ENCODE data around the gene CAPZB.

Gene CAPZB

DNA sequence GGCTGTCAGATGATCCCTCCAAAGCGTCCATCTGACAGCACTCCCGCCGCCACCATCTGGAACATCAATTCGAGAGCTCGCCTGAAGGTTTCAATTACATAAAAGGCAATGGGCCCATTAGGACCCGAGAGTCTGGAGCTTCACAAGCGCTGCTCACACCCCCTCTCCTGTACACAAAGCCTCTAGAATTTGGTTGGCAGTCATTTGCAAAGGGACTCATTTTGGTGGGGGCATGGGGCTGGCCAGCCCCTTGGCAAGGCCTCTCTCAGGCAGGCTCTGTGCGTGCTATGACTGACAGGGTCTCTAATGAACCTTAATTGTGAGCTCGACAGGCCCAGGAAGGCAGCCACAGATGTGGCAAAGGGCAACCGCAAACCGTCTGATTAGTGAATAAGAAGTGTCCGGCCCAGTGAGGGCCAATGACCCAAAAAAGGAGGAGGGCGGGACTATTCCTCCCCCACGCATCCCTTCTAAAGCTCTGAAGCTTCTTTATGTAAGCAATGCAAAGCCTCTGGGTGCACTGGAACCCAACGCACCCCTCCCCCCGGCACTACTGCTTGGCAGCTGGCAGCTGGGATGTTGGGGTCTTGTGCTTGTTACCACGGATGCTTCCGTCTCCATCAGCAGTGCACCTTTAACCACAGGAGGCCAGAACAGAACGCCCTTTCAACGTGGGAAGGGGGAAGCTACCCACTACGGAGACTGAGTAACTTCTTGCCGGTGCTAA lies 79.4 kb downstream of the CAPZB start:
- no peak for DNase-seq (ENCODE audit: low read depth)

DNA sequence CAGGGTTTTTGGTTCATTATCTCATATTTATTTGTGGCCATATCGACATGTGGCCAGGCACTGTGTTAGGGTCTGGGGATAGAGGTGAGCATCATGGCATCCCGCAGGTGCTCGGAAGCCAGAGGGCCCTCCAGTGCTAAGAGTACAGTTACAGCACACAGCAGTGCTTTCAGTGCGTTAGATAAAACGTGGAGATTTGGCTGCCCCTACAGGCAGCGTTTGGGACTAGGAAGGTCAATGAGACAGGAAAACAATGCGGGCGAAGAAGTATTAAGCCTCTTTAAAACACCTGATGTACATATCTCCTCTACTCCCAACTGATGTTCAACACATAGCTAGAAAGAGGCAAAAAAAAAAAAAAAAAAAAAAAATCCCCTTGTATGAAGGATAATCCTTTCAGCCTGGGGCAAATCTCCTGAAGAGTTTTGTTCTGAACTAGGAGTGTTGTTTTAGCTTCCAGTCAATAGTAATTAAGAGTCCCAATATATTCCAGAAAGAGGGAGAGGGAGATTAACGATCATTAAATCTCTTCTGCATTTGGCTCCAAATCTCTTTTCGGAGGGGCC lies 80.1 kb downstream of the CAPZB start:
- DNase-seq (ENCODE audit: low read depth), result no peak

DNA sequence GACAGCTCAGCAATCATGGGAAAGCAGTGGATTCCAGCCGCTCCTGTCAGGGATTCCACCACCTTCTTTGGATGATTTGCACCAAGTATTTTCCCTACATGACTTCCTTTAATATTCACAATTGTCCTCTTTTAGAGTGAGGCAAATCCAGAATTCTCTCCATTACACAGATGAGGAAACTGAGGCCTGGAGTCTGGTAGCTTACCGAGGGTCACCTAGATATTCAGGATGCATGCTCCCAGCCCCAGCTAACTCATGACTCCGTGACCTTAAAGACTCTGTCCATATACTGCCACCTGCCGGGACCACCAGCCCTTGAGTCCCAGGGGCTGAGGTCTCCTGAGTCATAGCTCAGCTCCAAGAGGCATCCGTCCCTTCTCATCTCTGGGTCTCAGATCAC lies 80.6 kb downstream of the CAPZB start:
- DNase-seq (ENCODE audit: low read depth), result no peak

DNA sequence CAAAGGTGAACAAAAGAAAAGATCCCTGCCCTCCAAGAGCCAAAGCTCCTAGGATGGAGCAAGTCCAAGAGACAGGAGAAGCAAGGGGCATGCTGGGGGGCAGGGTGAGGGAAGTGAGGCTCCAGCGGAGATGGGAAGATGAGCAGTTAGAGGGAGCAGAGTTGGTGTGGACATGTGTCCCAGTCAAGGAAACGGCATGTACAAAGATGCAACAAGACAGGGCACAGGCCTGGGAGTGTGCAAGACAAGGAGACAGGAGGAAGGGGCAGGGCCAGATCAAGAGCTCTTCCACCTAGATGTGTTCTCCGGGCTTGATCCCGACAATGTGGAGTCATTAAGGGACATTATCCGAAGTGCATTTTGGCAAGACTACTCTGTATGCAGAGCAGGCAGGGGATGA lies 82.1 kb downstream of the CAPZB start:
- no peak for DNase-seq (ENCODE audit: low read depth)

GRCh38 chr1:19402031-19402813 lies 83.1 kb downstream of the CAPZB start:
- no peak for DNase-seq (ENCODE audit: low read depth)

GRCh38 chr1:19401535-19401889 lies 83.8 kb downstream of the CAPZB start:
- no peak for DNase-seq (ENCODE audit: low read depth)

- DNase-seq (ENCODE audit: low read depth), result no peak
Observed at GRCh38 chr1:19400875-19401534, 84.3 kb downstream of the CAPZB start.

DNA sequence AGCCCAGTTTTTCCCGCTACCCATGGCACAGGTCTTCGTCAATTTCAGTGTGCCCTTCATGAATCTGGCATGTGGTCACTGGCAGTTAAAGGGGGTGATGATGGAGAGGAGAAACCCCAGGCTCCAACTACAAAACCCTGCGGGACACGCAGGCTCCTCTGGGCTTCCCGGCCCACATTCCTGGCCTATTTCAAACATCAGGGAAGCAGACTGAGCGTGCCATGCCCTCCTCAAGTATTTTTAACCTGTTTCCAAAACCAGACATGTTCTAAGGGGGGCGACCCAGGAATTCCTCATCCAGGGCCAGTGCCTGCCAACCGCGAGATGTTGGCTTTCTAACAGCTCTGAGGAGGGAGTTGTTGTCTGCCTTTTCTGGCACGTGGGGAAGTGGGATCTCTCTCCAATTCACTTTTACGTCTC lies 85.1 kb downstream of the CAPZB start:
- no peak for DNase-seq (ENCODE audit: low read depth)

DNA sequence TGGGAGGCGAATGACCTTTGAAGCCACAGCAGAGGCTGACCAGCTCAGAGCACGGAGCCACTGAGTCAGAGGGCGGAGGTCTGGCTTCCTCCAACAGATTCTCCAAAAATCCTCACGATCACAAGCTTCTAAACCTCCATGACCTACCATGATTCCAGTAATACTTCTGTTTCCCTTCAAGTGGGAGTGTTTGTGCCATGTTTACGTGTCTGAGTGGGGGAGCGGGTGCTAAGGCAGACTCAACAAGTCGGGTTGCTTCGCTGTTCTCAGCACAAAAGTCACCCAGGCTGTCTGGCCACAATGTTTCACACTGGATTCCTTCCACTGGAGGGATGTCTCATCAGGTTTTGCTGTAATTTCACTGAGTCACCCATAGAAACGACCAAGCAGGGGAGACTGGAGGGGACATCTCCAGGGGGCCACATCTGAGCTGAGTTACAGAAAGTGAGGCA lies 87.0 kb downstream of the CAPZB start:
- DNase-seq (ENCODE audit: low read depth), result peak; percentile 99

GRCh38 chr1:19397217-19397945 lies 88.0 kb downstream of the CAPZB start:
- DNase-seq (ENCODE audit: low read depth), result no peak

DNA sequence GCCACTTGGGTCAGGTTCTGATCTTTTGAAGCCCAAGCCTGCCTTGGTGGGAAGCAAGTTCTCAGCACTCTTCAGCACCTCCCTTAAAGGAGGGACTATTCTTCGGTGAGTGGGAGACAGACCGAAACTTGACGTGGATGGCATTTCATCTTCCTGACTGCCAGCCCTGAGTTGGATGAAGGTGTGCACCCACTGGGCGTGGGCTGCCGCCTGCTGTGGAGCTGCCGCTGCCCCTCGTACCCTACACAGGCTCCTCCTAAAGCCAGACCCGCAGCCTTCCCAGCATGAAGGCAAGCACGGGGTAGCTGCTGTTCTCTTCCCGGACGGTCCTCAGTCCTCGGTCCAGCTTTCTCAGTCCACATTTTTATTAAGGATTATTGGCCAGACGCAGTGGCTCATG lies 89.1 kb downstream of the CAPZB start:
- DNase-seq (ENCODE audit: low read depth), result no peak

DNA sequence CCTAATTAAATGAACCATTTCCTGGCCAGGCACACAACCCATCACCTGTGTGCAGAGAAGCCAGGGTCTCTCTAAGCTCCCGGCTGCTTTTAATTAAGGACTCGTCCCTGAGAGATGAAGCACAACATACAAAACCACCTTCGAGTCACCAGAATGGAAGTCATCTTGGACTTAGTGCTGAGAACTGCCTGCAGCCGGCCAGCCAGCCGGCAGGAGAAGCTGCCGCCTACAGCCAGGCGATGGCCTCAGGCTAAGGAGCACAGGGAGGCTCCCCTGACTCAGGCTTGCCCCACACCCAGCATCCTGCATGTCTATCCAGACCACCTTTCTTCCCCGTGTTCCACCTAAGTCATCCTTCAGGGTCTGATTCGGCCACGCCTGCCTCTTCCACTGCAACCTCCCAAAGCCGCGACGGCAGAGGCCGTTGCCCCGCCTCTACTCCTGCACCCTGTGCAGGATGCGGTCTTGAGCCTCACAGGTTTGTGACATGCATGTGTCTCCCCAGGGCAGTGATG lies 89.6 kb downstream of the CAPZB start:
- DNase-seq (ENCODE audit: low read depth), result no peak

GRCh38 chr1:19393046-19393445 lies 92.3 kb downstream of the CAPZB start:
- DNase-seq (ENCODE audit: low read depth), result no peak

- DNase-seq (ENCODE audit: low read depth), result no peak
Observed at GRCh38 chr1:19392221-19392620, 93.1 kb downstream of the CAPZB start.

DNA sequence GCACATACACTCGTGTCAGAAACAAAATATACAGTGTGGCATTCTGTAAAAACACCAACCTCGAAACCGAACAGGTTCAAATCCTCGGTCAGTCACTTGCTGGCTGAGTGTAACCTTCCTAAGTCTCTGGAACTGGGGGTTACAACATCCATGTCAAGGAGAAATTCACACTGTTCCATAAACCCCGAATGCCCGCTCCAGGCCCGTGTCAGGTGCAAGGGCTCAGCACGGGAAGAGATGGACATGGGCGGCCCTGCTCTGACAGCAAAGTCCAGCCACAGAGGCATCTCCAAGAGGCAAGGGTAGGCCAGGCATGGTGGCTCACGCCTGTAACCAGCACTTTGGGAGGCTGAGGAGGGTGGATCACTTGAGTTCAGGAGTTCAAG lies 93.8 kb downstream of the CAPZB start:
- DNase-seq (ENCODE audit: low read depth), result no peak

- no peak for DNase-seq (ENCODE audit: low read depth)
Observed at GRCh38 chr1:19390901-19391595, 94.3 kb downstream of the CAPZB start.

- no peak for DNase-seq (ENCODE audit: low read depth)
Observed at GRCh38 chr1:19390166-19390850, 95.0 kb downstream of the CAPZB start.

DNA sequence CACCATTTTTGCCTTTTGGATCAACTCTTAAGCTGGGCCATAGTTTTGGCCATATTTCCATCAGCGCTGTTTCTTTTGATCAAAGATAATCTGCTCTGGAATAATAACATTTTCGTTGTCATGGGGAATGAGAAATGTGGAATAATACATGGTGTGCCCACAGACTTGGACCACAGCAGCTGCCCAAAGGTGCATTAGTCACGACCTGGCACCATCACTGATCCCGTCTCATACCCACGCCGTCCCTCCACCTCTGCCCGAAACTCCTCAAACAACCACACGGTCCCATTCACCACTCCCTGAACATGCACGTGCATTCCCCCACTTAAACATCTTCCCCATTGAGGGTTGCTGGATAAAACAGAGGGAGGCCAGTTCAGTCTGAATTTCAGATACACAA lies 96.4 kb downstream of the CAPZB start:
- no peak for DNase-seq (ENCODE audit: low read depth)

DNA sequence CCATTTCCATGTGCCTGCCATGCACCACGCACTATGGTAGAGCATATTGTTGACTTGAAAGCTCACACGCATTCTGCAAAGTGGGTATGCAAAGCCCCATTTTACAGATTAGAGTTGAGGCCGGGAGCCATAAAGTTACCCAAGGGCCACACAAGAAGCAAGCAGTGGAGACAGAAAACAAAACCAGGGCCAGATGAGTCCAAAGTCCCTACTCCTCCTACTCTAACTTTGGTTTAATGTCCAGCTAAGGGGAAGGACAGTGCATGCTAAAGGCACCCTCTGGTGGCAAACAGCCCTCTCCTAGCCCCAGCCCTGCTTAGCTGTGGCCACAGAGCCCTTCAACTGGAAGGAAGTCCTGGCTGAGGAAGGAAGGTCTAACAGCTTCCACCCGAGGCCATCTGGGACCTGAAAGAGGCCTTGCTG lies 98.3 kb downstream of the CAPZB start:
- no peak for DNase-seq (ENCODE audit: low read depth)

DNA sequence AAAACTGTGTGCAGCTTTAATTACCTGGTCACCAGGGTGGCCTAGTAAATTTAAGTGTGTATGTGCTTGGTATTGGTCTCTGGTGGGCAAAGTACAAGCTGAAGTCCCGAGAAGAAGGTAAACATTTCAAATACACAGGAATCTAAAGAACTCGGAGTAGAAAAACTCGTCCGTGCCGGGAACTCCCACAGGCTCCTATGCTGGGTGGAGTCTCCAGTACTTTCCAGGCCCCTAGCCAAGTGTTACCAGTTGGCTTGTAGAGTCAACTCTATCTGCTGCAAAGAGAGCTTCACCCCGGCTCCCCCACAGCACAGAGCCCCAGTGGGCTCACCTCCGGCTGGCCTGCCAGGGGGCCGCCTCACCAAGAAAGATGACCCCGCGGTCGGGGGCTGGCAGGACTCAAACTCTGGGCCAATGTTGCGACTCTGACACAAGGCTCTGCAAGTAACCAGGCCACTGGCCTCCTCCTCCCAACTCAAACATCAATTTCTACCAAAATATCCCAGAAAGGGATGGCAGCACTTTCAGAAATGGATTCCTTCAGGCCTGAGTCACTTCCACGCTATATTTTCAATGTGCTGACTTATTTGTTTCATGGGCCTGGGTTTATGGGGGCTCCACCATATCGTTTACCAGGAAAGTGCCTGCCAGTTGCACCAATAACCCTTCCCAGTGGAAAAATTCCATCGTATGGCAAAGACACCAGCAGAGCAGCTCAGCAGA lies 99.3 kb downstream of the CAPZB start:
- no peak for DNase-seq (ENCODE audit: low read depth)

Measured in non-pigmented ciliary epithelial cell (primary cell).